ENCODE results near the gene NCS1. TPM values are rescaled to one million over a fixed set of nuclear protein-coding genes. Genes with fewer than 3 reads are reported as not detected.

NCS1 gene
- total and polyA plus RNA-seq, 2 of the 8 experiments (the other 6 are each of a cell fraction or from before 2014, with no cell fraction given): 34.7 to 47.6 TPM

DNA sequence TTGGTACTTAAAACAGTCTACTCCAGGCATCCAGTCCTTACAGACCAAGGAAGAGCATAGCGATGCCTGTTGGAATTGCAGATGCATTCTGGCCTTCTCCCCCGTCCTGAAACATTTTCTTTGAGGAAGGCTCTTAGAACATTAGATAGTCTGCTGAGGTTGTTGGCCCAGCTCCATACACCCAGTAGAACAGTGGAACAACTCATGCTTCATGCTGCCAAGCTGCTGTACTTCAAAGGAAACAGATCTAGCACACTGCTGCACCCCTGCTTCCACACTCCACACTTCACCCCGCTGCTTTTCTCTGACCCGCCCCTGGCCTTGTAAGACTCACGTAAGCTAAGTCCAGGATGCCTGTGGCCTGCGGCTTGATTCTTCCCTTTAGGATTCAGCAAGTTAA is 33.4 kb upstream of the NCS1 start (continued):
- no peak for TF ChIP-seq RNF2 (IDR thresholded peaks at IDR 0.05; ENCODE audit: borderline replicate concordance, low read depth, low read length, missing control alignments, poor library complexity, severe bottlenecking)

Measured in H1 (cell line).